A549 (cell line): ENCODE results near the gene JAML. TPM values are rescaled to one million over a fixed set of nuclear protein-coding genes. Genes with fewer than 3 reads are reported as not detected.

Experiments used
- ATAC-seq, 2 experiments: fragments of 200-7000 bp in 1 of 2; fragments of >200 bp in 1 of 2; cut with Nextera tagmentation in 1 of 2; cut with Tn5 transposase in 1 of 2; 3 replicates each; pipeline versions ENCODE4 v1.8.0 to v1.9.1; 2018 to 2020; ENCODE audit warnings: mild to moderate bottlenecking in 1 of 2, moderate library complexity in 1 of 2
- CTCF ChIA-PET: fragments of 300-600 bp; sonication (Branson Sonifier 250); formaldehyde crosslinking; extraction: SDS; loops from one replicate; lab custom pipeline; 2021; ENCODE audit warnings: antibody characterized with exemption, inconsistent platforms; lab: Yijun Ruan, JAX
- POLR2A ChIA-PET: fragments of 350-600 bp; formaldehyde crosslinking; extraction: SDS; loops from one replicate; lab custom pipeline; 2021; ENCODE audit warnings: antibody characterized with exemption, inconsistent platforms; lab: Yijun Ruan, JAX
- DNase-seq, 2 experiments: peaks; one replicate each; pipeline versions ENCODE4 v3.0.0 to v3.0.0-alpha.2; 2011 to 2016; ENCODE audit warnings: low read depth in 1 of 2, low spot score in 1 of 2
- FAIRE-seq: peaks from 2 replicates; lab custom pipeline; 2011; peaks lifted over from hg19 to GRCh38; lab: Jason Lieb, UNC
- H3K27ac ChIP-seq, 2 experiments: fragments of >200 bp; sonication (Bioruptor Twin); formaldehyde crosslinking; 3 replicates each; pipeline ENCODE4 v1.5.1; 2016 to 2017
- H3K4me1 ChIP-seq: fragments of >200 bp; sonication (Bioruptor Twin); formaldehyde crosslinking; 3 replicates; pipeline ENCODE4 v1.6.1; 2016
- H3K4me2 ChIP-seq: fragments of >200 bp; sonication (Bioruptor Twin); formaldehyde crosslinking; 3 replicates; pipeline ENCODE4 v1.6.1; 2016
- H3K4me3 ChIP-seq: fragments of >200 bp; sonication (Bioruptor Twin); formaldehyde crosslinking; 3 replicates; pipeline ENCODE4 v1.5.1; 2016
- H3K9me3 ChIP-seq: fragments of >200 bp; sonication (Bioruptor Twin); formaldehyde crosslinking; 3 replicates; pipeline ENCODE4 v1.6.1; 2016
- BCL3 ChIP-seq: fragments of >200 bp; sonication (Bioruptor Twin); formaldehyde crosslinking; IDR thresholded peaks from 3 replicates; pipeline ENCODE4 v1.6.1; 2016
- CEBPB ChIP-seq, 2 experiments: fragments of >200 bp in 1 of 2; sonication (Bioruptor Twin) in 1 of 2; formaldehyde crosslinking in 1 of 2; IDR thresholded peaks; 2 replicates each; pipeline ENCODE4 v1.6.1; 2012 to 2016
- CHD2 ChIP-seq: fragments of 150-350 bp; IDR thresholded peaks from 2 replicates; pipeline ENCODE4 v1.6.1; 2014; ENCODE audit warnings: low read length; ENCODE audit not compliant: partially characterized antibody
- E2F6 ChIP-seq: IDR thresholded peaks from 2 replicates; pipeline ENCODE4 v1.6.1; 2012; ENCODE audit warnings: low read depth, borderline replicate concordance
- EP300 ChIP-seq, 2 experiments: fragments of >200 bp; sonication (Bioruptor Twin); formaldehyde crosslinking; IDR thresholded peaks; 2 replicates in 1 of 2; 3 replicates in 1 of 2; pipeline ENCODE4 v1.6.1; 2016 to 2017
- FOSB ChIP-seq: fragments of 250-450 bp; sonication (Bioruptor Pico); IDR thresholded peaks from 2 replicates; pipeline ENCODE4 v1.5.0; 2020; ENCODE audit warnings: mild to moderate bottlenecking, moderate library complexity
- FOXS1 ChIP-seq: fragments of 250-450 bp; sonication (Bioruptor Pico); IDR thresholded peaks from 2 replicates; pipeline ENCODE4 v1.5.0; 2020; ENCODE audit warnings: mild to moderate bottlenecking, moderate library complexity
- HES2 ChIP-seq: fragments of >200 bp; sonication (Bioruptor Twin); formaldehyde crosslinking; IDR thresholded peaks from 2 replicates; pipeline ENCODE4 v1.6.1; 2016
- HOXB13 ChIP-seq: fragments of 250-450 bp; sonication (Bioruptor Pico); IDR thresholded peaks from 2 replicates; pipeline ENCODE4 v1.5.0; 2020; ENCODE audit warnings: low read depth, mild to moderate bottlenecking, moderate library complexity
- JUN ChIP-seq, 2 experiments: fragments of >200 bp; sonication (Bioruptor Twin); formaldehyde crosslinking; IDR thresholded peaks; 2 replicates in 1 of 2; 3 replicates in 1 of 2; pipeline ENCODE4 v1.6.1; 2016 to 2017
- KDM1A ChIP-seq: fragments of 200-600 bp; sonication (generic); IDR thresholded peaks from 2 replicates; pipeline ENCODE4 v1.6.1; 2016; ENCODE audit warnings: low read depth, mild to moderate bottlenecking
- MAX ChIP-seq: IDR thresholded peaks from 2 replicates; pipeline ENCODE4 v1.6.1; 2012
- NR3C1 ChIP-seq: fragments of >200 bp; sonication (Bioruptor Twin); formaldehyde crosslinking; IDR thresholded peaks from 3 replicates; pipeline ENCODE4 v1.6.1; 2017
- POLR2AphosphoS2 ChIP-seq: conservative IDR thresholded peaks from 2 replicates; pipeline ENCODE4 v1.6.1; 2012; ENCODE audit warnings: low read length, improper control_type of control experiment, inconsistent platforms
- RARB ChIP-seq: fragments of 250-450 bp; sonication (Bioruptor Pico); IDR thresholded peaks from 2 replicates; pipeline ENCODE4 v1.8.0; 2021; ENCODE audit warnings: mild to moderate bottlenecking, moderate library complexity
- REST ChIP-seq: fragments of 200-600 bp; sonication (generic); IDR thresholded peaks from 2 replicates; pipeline ENCODE4 v1.6.1; 2016; ENCODE audit warnings: antibody characterized with exemption, mild to moderate bottlenecking, moderate library complexity
- RNF2 ChIP-seq: fragments of 200-600 bp; sonication (generic); IDR thresholded peaks from 2 replicates; pipeline ENCODE4 v1.6.1; 2016; ENCODE audit warnings: low read depth, mild to moderate bottlenecking, antibody characterized with exemption, moderate library complexity, borderline replicate concordance
- SMC3 ChIP-seq: fragments of >200 bp; sonication (Bioruptor Twin); formaldehyde crosslinking; IDR thresholded peaks from 3 replicates; pipeline ENCODE4 v1.6.1; 2018; ENCODE audit warnings: inconsistent platforms
- USF2 ChIP-seq: fragments of 450-650 bp; IDR thresholded peaks from 2 replicates; pipeline ENCODE4 v1.6.1; 2014; ENCODE audit warnings: antibody characterized with exemption
- ZNF302 ChIP-seq: fragments of 250-450 bp; sonication (Bioruptor Pico); IDR thresholded peaks from 2 replicates; pipeline ENCODE4 v1.9.0; 2021; ENCODE audit warnings: inconsistent platforms, mild to moderate bottlenecking, moderate library complexity
- ZSCAN20 ChIP-seq: fragments of 250-450 bp; sonication (Bioruptor Pico); IDR thresholded peaks from 2 replicates; pipeline ENCODE4 v1.8.0; 2022; ENCODE audit warnings: mild to moderate bottlenecking, moderate library complexity
- WGBS: methylation state at CpG from one replicate; pipeline ENCODE4 v1.1.6; 2017; ENCODE audit errors: missing lambda C conversion rate; 5-methylcytosine and 5-hydroxymethylcytosine counted together
- polyA plus RNA-seq, 4 experiments: library from polyadenylated mRNA; depleted of rRNA in 3 of 4; stranded (reverse); fragments of >200 nt; fragmentation: RNase III in 1 of 4; extraction: RNeasy Plus Mini Kit Qiagen cat#74134 plus additional on column Dnase treatment in 1 of 4; gene quantifications; 2 replicates in 3 of 4; 3 replicates in 1 of 4; pipeline ENCODE4 v1.2.3, GENCODE V29; 2011 to 2017

Gene JAML
- polyA plus RNA-seq, 2 of the 4 experiments (the other 2 are of a cell fraction), result not detected

- TF ChIP-seq REST, result no peak
- no peak for TF ChIP-seq POLR2AphosphoS2
- no peak for TF ChIP-seq NR3C1
- no peak for TF ChIP-seq RNF2
- no peak for TF ChIP-seq ZSCAN20 (CRISPR knock-in tag)
- TF ChIP-seq CEBPB (IDR thresholded peaks at IDR 0.05), result no peak
- TF ChIP-seq FOSB (CRISPR knock-in tag), result no peak
- TF ChIP-seq BCL3, result no peak
These were observed 17.7 kb downstream of the JAML start (continued) for GRCh38 chr11:118207079-118207478.

GRCh38 chr11:118206391-118207031, 18.3 kb downstream of the JAML start:
- CTCF ChIA-PET, result no interaction called here

GRCh38 chr11:118205606-118206378, 19.0 kb downstream of the JAML start:
- WGBS, result 56% methylated on average over 9 of the region's 9 CpGs
- no peak for DNase-seq
- H3K27ac ChIP-seq, result no peak overlapping the region
- H3K4me2 ChIP-seq, result no peak overlapping the region
- H3K4me1 ChIP-seq, result no peaks in the 10 kb centered on the region
- no peak for ATAC-seq
- H3K9me3 ChIP-seq, result no peaks in the 10 kb centered on the region
- TF ChIP-seq CHD2, result no peak
- no peak for TF ChIP-seq USF2
- TF ChIP-seq MAX, result no peak
- TF ChIP-seq EP300 (IDR thresholded peaks at IDR 0.05), result no peak
- no peak for TF ChIP-seq ZNF302 (CRISPR knock-in tag)
- TF ChIP-seq RARB (CRISPR knock-in tag), result no peak
- CTCF ChIA-PET, result no interaction called here
- POLR2A ChIA-PET, result no interaction called here
- H3K4me3 ChIP-seq, result no peak overlapping the region
- FAIRE-seq, result no peak

More at GRCh38 chr11:118206391-118207031, 18.3 kb downstream of the JAML start:
- FAIRE-seq (no peak), DNase-seq (no peak), ATAC-seq (no peak)
- WGBS, result 31% methylated on average over 1 of the region's 1 CpG
- POLR2A ChIA-PET, result no interaction called here
- Histone ChIP-seq H3K4me1 (no peaks in the 10 kb centered on the region), H3K27ac (no peak overlapping the region), H3K4me3 (no peak overlapping the region), H3K9me3 (no peaks in the 10 kb centered on the region), H3K4me2 (no peak overlapping the region)
- TF ChIP-seq EP300 (IDR thresholded peaks at IDR 0.05) (no peak), KDM1A (no peak), FOXS1 (CRISPR knock-in tag) (no peak), USF2 (no peak), HOXB13 (no peak), HES2 (no peak), JUN (IDR thresholded peaks at IDR 0.05) (no peak), SMC3 (no peak), NR3C1 (no peak), E2F6 (no peak)
